Measurements from ENCODE around the gene AFAP1L2. TPM values are rescaled to one million over a fixed set of nuclear protein-coding genes. Genes with fewer than 3 reads are reported as not detected.

Gene AFAP1L2
- total RNA-seq, 1 donor from 2014 or later: 5.3 TPM

- DNase-seq (no peak), ATAC-seq (ENCODE audit: poor library complexity) (no peak)
- intact Hi-C loops (cut with DNase I): no loop called here
These were observed 31.3 kb downstream of the AFAP1L2 start for GRCh38 chr10:114372995-114373394.

- ATAC-seq (ENCODE audit: poor library complexity) (no peak), DNase-seq (no peak)
- intact Hi-C loops (cut with DNase I): no loop called here
These were observed 32.1 kb downstream of the AFAP1L2 start for GRCh38 chr10:114372179-114372578.

GRCh38 chr10:114370966-114371365 lies 33.3 kb downstream of the AFAP1L2 start:
- intact Hi-C loops (cut with DNase I): no loop called here
- ATAC-seq (ENCODE audit: poor library complexity) (no peak), DNase-seq (no peak)

- no peak for DNase-seq
- intact Hi-C loops (cut with DNase I): no loop called here
- ATAC-seq (ENCODE audit: poor library complexity): no peak
These were observed 34.1 kb downstream of the AFAP1L2 start for GRCh38 chr10:114370199-114370598.

- intact Hi-C loops (cut with DNase I): no loop called here
- no peak for DNase-seq
- no peak for ATAC-seq (ENCODE audit: poor library complexity)
These were observed 36.3 kb downstream of the AFAP1L2 start for GRCh38 chr10:114368057-114368391.

GRCh38 chr10:114367351-114368056 lies 36.8 kb downstream of the AFAP1L2 start:
- ATAC-seq (ENCODE audit: poor library complexity) (no peak), DNase-seq (no peak)
- intact Hi-C loops (cut with DNase I): no loop called here

GRCh38 chr10:114364726-114365125 lies 39.6 kb downstream of the AFAP1L2 start:
- intact Hi-C loops (cut with DNase I): no loop called here
- ATAC-seq (ENCODE audit: poor library complexity) (no peak), DNase-seq (no peak)

GRCh38 chr10:114363745-114364454 lies 40.4 kb downstream of the AFAP1L2 start:
- DNase-seq: no peak
- intact Hi-C loops (cut with DNase I): no loop called here
- no peak for ATAC-seq (ENCODE audit: poor library complexity)

- ATAC-seq (ENCODE audit: poor library complexity): no peak
- intact Hi-C loops (cut with DNase I): no loop called here
- DNase-seq: no peak
These were observed 41.4 kb downstream of the AFAP1L2 start for GRCh38 chr10:114362826-114363355.

- no peak for DNase-seq
- no peak for ATAC-seq (ENCODE audit: poor library complexity)
- intact Hi-C loops (cut with DNase I): no loop called here
These were observed 44.4 kb downstream of the AFAP1L2 start for GRCh38 chr10:114359953-114360345.

- intact Hi-C loops (cut with DNase I): no loop called here
- no peak for ATAC-seq (ENCODE audit: poor library complexity)
- no peak for DNase-seq
These were observed 45.0 kb downstream of the AFAP1L2 start for GRCh38 chr10:114359041-114359952.

GRCh38 chr10:114357515-114357996 lies 46.7 kb downstream of the AFAP1L2 start:
- intact Hi-C loops (cut with DNase I): no loop called here
- DNase-seq: no peak
- ATAC-seq (ENCODE audit: poor library complexity): no peak

- intact Hi-C loops (cut with DNase I): no loop called here
- DNase-seq (no peak), ATAC-seq (ENCODE audit: poor library complexity) (no peak)
These were observed 47.4 kb downstream of the AFAP1L2 start for GRCh38 chr10:114356751-114357514.

GRCh38 chr10:114356126-114356525 lies 48.2 kb downstream of the AFAP1L2 start:
- no peak for DNase-seq
- ATAC-seq (ENCODE audit: poor library complexity): no peak
- intact Hi-C loops (cut with DNase I): no loop called here

GRCh38 chr10:114353383-114353782 lies 50.9 kb downstream of the AFAP1L2 start:
- ATAC-seq (ENCODE audit: poor library complexity) (no peak), DNase-seq (no peak)
- intact Hi-C loops (cut with DNase I): no loop called here

GRCh38 chr10:114352653-114353298 lies 51.5 kb downstream of the AFAP1L2 start:
- intact Hi-C loops (cut with DNase I): no loop called here
- DNase-seq: no peak
- no peak for ATAC-seq (ENCODE audit: poor library complexity)

- ATAC-seq (ENCODE audit: poor library complexity): no peak
- intact Hi-C loops (cut with DNase I): no loop called here
- DNase-seq: no peak
These were observed 53.6 kb downstream of the AFAP1L2 start for GRCh38 chr10:114350751-114351150.

Measured in Right ventricle myocardium superior (tissue), 1 donor.